Activated CD4-positive, alpha-beta memory T cell treated with anti-CD3 and anti-CD28 coated beads, Interleukin-2, amount 10 ng/mL, durations not matched to agents 7 days and 5 days (primary cell): Measurements from ENCODE around the gene UBASH3A. TPM values are rescaled to one million over a fixed set of nuclear protein-coding genes. Genes with fewer than 3 reads are reported as not detected.

ENCODE experiments used
- CTCF ChIA-PET: fragments of 350-600 bp; sonication (Branson Sonifier 250); formaldehyde crosslinking; loops from one replicate; lab custom pipeline; 2021; ENCODE audit warnings: antibody characterized with exemption, inconsistent platforms; lab: Charles Lee
- POLR2A ChIA-PET: fragments of 350-600 bp; sonication (Branson Sonifier 250); formaldehyde crosslinking; loops from one replicate; lab custom pipeline; 2021; ENCODE audit warnings: antibody characterized with exemption; lab: Charles Lee
- DNase-seq: peaks from one replicate; pipeline ENCODE4 v3.0.0-alpha.2; 2020
- H3K27ac Mint-ChIP-seq: one replicate; pipeline ENCODE4 v1.8.0; 2021; ENCODE audit warnings: mild to moderate bottlenecking, mixed read lengths
- H3K27me3 Mint-ChIP-seq: one replicate; pipeline ENCODE4 v1.8.0; 2021; ENCODE audit warnings: mixed read lengths
- H3K36me3 Mint-ChIP-seq: one replicate; pipeline ENCODE4 v1.8.0; 2021; ENCODE audit warnings: low read depth, mixed read lengths
- H3K4me1 Mint-ChIP-seq: one replicate; pipeline ENCODE4 v1.8.0; 2021; ENCODE audit warnings: mixed read lengths
- H3K4me3 Mint-ChIP-seq: one replicate; pipeline ENCODE4 v1.8.0; 2021; ENCODE audit warnings: mild to moderate bottlenecking, mixed read lengths
- H3K9me3 Mint-ChIP-seq: one replicate; pipeline ENCODE4 v1.8.0; 2021; ENCODE audit warnings: mixed read lengths
- total RNA-seq, 2 experiments: library from RNA; stranded (reverse); gene quantifications; one replicate each; pipeline ENCODE4 v1.2.3, GENCODE V29; 2021

The UBASH3A gene
- total RNA-seq, 2 experiments from 2014 or later = 67.8 to 70.6 TPM

DNA sequence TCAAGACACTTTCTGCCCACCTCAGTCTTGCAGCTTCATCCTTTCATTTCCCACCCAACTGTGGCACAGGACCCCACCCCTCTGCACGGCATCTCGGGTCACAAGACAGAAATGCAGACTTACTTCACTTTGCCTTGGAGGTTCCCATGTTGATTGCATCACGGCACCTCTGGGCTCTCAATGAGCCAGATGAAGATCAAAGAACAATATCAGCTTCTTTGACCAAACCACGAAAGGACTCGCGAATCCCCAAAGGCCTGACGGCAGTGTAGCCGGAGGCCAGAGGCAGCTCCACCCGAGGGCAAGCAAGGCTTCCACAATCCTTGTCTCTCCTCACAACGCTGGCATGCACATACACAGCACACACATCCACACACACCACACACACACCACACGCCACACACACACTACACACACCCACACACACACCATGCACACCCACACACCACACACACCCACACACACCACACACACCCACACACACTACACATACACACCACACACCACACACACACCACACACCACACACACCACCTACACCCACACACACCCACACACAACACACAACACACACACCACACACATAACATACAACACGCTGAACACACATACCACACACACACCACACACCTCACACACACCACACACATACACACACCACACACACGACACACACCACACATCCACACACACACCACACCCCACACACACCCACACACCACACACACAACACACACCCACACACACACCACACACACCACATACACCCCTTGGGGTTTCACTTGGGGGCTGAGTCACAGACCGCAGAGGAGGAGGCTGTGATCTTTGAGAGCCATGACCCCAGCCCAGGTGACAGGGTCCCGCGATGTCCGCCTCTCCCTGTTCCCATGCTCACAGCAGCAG lies 35.8 kb downstream of the UBASH3A start:
- CTCF ChIA-PET = no interaction called here
- Mint-ChIP-seq H3K4me3 (no peak overlapping the region), H3K4me1 (peaks cover 41% of the 10 kb centered on the region), H3K9me3 (no peaks in the 10 kb centered on the region), H3K27me3 (no peaks in the 10 kb centered on the region), H3K36me3 (peaks cover 91% of the 10 kb centered on the region), H3K27ac (peak overlapping the region; percentile 72)
- POLR2A ChIA-PET = interaction anchor here (0.8 to 2.2 kb wide), 3 partner anchors 10 to 36 kb away, joined by 3 to 6 read pairs (median 3); partner anchors contain the start of gene UBASH3A
- DNase-seq = peak; percentile 48

DNA sequence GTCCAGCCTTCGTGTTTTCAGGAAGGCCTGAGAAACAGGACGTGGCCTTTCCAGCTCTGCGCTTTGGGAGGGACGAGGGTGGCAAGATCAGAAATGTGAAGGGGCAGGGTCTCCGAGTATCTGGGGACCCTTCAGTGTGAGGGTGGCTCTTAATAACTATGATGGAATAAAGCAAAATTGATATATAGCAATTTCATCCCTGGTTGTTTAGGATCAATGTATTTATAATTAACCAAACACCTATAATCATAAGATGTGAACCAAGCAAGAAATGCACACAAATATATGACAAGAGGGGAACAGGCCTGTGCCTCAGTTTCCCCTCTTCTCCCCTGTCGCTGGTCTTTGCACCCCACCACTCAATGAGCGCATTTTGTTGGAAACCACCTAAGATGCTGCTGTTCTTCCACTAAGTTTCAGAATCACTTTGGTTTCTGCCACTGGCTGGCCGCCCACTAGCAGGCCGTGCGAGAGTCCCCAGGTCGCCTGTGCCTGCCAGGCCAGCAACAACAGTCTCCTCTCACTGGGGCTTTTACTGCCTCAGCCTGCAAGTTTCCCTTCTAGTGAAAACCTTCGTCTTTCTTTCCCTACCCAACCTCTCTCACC lies 36.6 kb downstream of the UBASH3A start:
- Mint-ChIP-seq H3K27me3 (no peaks in the 10 kb centered on the region), H3K36me3 (peaks cover 89% of the 10 kb centered on the region), H3K9me3 (no peaks in the 10 kb centered on the region), H3K27ac (no peak overlapping the region), H3K4me3 (no peak overlapping the region), H3K4me1 (peaks cover 34% of the 10 kb centered on the region)
- POLR2A ChIA-PET = interaction anchor here (0.9 to 2.2 kb wide), 2 partner anchors 11 to 35 kb away, joined by 3 to 6 read pairs; no protein-coding TSS in a partner anchor
- CTCF ChIA-PET = no interaction called here
- DNase-seq = no peak

DNA sequence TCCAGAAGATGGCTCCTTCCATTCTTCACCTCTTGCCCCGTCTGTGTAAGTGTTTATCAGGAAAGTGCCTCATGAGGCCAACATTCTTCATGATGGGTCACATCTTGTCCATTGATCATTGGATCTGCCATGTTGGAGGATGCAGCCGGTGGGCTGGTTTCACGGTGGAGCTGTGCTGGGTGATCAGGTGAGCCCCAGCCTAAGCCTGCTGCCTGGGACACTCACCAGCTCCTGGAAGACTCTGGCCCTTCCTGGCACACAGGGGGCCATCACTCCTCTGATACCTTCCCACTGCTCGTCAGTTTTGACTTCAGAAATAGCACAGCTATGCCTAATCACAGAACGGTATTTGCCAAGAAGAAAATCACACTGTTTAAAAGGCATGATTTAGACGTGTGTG lies 38.3 kb downstream of the UBASH3A start:
- H3K36me3 Mint-ChIP-seq = peaks cover 89% of the 10 kb centered on the region
- no peak overlapping the region for H3K4me3 Mint-ChIP-seq
- peak overlapping the region; percentile 28 for H3K27ac Mint-ChIP-seq
- H3K4me1 Mint-ChIP-seq = peaks cover 41% of the 10 kb centered on the region
- ChIA-PET CTCF (interaction anchor here (1.1 to 1.4 kb wide), 3 partner anchors 9 to 103 kb away, joined by 3 to 4 read pairs (median 4); no protein-coding TSS in a partner anchor), POLR2A (interaction anchor here (1.3 to 2.2 kb wide), 5 partner anchors 13 to 60 kb away, joined by 3 to 6 read pairs (median 4); partner anchors contain the start of gene UBASH3A)
- no peak for DNase-seq
- no peaks in the 10 kb centered on the region for H3K27me3 Mint-ChIP-seq
- H3K9me3 Mint-ChIP-seq = no peaks in the 10 kb centered on the region

DNA sequence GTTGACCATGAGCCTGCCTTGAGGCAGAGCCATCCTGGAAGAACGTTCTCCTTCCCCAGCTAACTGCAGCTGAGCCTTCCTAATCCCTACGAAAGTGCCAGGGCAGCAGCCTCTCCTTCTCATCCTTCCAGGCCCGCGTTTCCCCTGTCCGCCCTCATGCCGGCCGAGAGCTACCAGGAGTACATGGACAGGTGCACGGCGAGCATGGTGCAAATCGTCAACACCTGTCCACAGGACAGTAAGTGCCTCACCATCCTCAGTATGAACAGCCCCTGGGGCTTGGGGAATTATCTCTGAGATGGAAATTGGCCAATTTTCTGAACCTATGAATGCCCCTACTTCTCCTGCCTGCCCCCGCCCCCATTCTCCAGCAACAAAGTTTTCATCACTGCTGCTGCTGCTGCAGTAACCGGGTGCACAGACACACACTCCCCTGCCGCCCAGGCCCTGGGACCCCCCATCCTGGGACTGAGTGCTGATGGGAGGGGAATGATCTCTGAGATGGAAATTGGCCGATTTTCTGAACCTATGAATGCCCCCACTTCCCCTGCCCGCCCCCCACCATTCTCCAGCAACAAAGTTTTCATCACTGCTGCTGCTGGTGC lies 39.6 kb downstream of the UBASH3A start:
- no peak for DNase-seq
- Mint-ChIP-seq H3K9me3 (no peaks in the 10 kb centered on the region), H3K4me1 (peaks cover 40% of the 10 kb centered on the region), H3K36me3 (peaks cover 91% of the 10 kb centered on the region), H3K4me3 (no peak overlapping the region), H3K27ac (no peak overlapping the region), H3K27me3 (no peaks in the 10 kb centered on the region)
- ChIA-PET POLR2A (interaction anchor here (0.6 to 1.4 kb wide), 2 partner anchors 61 to 237 kb away, joined by 3 to 4 read pairs; no protein-coding TSS in a partner anchor), CTCF (no interaction called here)

DNA sequence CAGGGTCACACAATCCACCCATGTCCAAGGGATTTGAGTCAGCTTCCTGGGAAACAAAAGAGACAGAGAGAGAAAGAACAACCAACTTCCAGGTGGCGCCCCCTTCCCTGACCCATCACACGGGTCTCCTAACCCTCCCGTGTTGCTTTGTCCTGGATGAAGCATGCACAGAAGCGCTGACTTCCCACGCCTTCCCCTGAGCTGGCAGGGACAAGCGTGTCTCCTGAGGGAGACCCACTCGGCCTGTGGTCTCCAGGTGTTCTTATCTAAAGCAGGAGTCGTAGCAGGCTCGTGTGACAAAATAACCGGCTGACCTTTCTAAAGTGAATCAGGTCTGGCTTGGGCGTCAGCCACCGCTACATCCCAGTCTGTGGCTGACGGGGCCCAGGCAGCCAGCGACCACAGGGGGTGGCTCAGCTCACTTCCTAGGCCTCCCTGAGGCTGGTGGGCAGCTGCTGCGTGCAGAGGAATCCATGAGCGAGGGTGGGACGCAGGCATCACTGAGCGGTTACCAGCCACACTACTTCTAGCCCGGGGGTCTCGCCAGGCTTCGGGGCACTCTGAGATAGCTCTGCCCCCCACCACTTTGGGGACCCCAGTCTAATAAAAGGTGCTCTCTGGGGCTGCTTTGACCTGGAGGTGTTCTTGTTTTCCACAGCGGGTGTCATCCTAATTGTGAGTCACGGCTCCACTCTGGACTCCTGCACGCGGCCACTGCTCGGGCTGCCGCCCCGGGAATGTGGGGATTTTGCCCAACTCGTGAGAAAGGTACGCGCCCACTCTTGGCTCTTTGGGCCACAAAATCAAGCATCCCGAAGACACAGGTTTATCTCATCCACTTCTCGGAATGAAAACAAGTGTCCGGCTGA lies 40.4 kb downstream of the UBASH3A start:
- H3K36me3 Mint-ChIP-seq = peaks cover 83% of the 10 kb centered on the region
- POLR2A ChIA-PET = interaction anchor here (0.6 kb wide), 1 partner anchor 236 kb away, joined by 3 read pairs; no protein-coding TSS in a partner anchor
- no peak for DNase-seq

DNA sequence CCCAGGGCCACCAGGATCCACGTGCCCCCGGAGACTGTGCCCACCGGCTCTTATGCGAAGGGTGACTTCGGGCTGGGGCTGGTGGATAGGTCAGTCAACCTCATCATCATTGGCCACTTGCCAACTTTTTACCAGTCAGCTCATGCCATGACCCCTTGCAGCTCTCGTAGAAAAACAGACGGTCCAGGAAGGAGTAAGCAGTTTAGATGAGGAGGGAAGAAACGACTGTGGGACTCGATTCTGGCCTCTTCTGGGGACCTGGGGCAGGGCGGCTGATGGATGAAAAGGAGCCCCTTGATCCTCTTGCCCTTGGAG lies 41.0 kb downstream of the UBASH3A start:
- no peaks in the 10 kb centered on the region for H3K27me3 Mint-ChIP-seq
- ChIA-PET POLR2A (interaction anchor here (0.7 to 2.5 kb wide), 3 partner anchors 12 to 40 kb away, joined by 4 to 7 read pairs (median 4); partner anchors contain the start of gene UBASH3A), CTCF (no interaction called here)
- H3K36me3 Mint-ChIP-seq = peaks cover 77% of the 10 kb centered on the region
- H3K9me3 Mint-ChIP-seq = no peaks in the 10 kb centered on the region
- no peak for DNase-seq
- H3K4me1 Mint-ChIP-seq = peaks cover 37% of the 10 kb centered on the region
- H3K27ac Mint-ChIP-seq = no peak overlapping the region
- H3K4me3 Mint-ChIP-seq = no peak overlapping the region

More for the DNA sequence above, 40.4 kb downstream of the UBASH3A start:
- Mint-ChIP-seq H3K9me3 (no peaks in the 10 kb centered on the region), H3K4me3 (no peak overlapping the region), H3K27ac (no peak overlapping the region), H3K4me1 (peaks cover 38% of the 10 kb centered on the region), H3K27me3 (no peaks in the 10 kb centered on the region)
- CTCF ChIA-PET = no interaction called here

DNA sequence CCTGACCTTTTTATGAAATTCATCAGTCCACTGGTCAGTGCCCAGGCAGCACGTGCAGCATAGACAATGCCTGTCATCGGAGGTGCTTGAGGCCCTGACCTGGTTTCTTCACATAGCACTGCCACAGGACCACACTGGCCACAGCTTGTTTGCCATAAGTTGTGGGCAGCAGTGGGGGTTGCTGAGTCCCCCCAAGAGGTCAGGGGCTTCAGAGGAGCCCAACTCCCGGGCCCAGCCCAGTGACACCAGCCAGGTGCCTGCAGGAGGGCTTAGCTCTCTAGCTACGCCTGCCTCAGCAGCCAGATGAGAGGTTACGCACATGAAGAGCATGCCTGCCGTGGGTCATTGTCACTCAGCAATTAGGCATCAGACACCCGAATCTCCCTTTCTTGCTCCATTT lies 41.6 kb downstream of the UBASH3A start:
- H3K4me1 Mint-ChIP-seq = peaks cover 37% of the 10 kb centered on the region
- POLR2A ChIA-PET = interaction anchor here (0.7 to 2.5 kb wide), 4 partner anchors 13 to 41 kb away, joined by 3 to 7 read pairs (median 4); partner anchors contain the start of gene UBASH3A

DNA sequence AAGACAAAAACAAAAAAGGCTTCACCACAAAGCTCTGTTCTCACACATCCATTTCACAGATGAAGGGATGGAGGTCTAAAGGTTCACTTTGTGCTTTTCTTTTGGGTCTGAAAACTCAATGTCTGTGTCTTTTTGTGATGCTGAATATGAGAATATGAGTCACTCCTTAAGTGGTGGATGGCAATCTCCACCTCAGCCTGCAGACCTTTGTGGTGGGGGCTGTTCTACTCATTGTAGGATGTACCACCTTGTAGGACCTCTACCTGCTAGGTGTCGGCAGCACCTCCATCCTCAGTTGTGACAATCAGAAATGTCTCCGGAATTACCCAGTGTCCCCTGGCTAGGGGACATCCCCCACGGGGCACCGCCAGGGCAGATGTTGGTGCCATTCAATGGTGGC lies 42.8 kb downstream of the UBASH3A start:
- H3K4me3 Mint-ChIP-seq = no peak overlapping the region
- H3K27ac Mint-ChIP-seq = no peak overlapping the region
- ChIA-PET CTCF (no interaction called here), POLR2A (interaction anchor here (0.6 to 2.5 kb wide), 3 partner anchors 21 to 53 kb away, joined by 3 to 7 read pairs (median 3); partner anchors contain the start of gene UBASH3A)
- DNase-seq = no peak
- H3K27me3 Mint-ChIP-seq = no peaks in the 10 kb centered on the region
- no peaks in the 10 kb centered on the region for H3K9me3 Mint-ChIP-seq
- peaks cover 40% of the 10 kb centered on the region for H3K4me1 Mint-ChIP-seq
- peaks cover 60% of the 10 kb centered on the region for H3K36me3 Mint-ChIP-seq

More for the DNA sequence above, 41.6 kb downstream of the UBASH3A start:
- DNase-seq = no peak
- Mint-ChIP-seq H3K4me3 (no peak overlapping the region), H3K27ac (no peak overlapping the region), H3K27me3 (no peaks in the 10 kb centered on the region), H3K9me3 (no peaks in the 10 kb centered on the region), H3K36me3 (peaks cover 71% of the 10 kb centered on the region)
- CTCF ChIA-PET = no interaction called here

DNA sequence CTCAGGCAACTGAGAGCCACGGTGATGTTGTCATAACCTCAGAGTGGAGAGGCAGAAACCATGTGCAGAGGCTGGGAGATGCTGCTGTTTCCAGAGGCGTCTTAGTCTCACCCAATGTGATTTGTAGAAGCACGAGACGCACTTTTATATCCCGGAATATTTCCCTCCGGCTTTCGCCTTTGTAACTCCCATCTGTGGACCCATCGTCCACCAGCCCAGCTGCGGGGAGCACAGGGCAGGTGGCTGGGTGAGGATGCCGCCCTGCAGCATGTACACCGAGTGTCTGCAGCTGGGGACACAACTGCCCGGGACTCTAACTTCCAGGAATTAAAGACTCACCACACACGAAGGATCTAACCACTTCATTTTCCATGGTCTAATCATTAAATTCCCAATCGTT lies 43.5 kb downstream of the UBASH3A start:
- Mint-ChIP-seq H3K4me3 (no peak overlapping the region), H3K4me1 (peaks cover 40% of the 10 kb centered on the region)
- POLR2A ChIA-PET = interaction anchor here (2.5 kb wide), 1 partner anchor 43 kb away, joined by 7 read pairs; the partner anchor contains the start of gene UBASH3A

DNA sequence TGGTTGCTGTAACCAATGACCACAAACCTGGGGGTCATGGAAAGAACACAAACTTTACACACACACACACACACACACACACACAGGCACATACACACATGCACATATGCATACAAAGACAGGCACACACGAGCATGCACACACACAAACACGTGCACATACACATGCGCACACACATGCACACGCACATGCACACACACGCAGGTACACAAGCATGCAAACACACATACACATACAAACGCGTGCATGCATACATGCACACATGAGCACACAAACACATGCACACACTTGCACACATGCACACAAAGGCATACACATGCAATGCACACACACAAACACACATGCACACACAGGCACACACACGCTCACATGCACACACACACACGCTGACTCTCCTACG lies 44.0 kb downstream of the UBASH3A start:
- no peak for DNase-seq
- Mint-ChIP-seq H3K9me3 (no peaks in the 10 kb centered on the region), H3K4me3 (no peak overlapping the region), H3K27ac (no peak overlapping the region), H3K27me3 (no peaks in the 10 kb centered on the region), H3K4me1 (peaks cover 40% of the 10 kb centered on the region), H3K36me3 (peaks cover 50% of the 10 kb centered on the region)
- CTCF ChIA-PET = interaction anchor here (1.2 kb wide), 1 partner anchor 110 kb away, joined by 3 read pairs; no protein-coding TSS in a partner anchor
- POLR2A ChIA-PET = no interaction called here

More for the DNA sequence above, 43.5 kb downstream of the UBASH3A start:
- H3K36me3 Mint-ChIP-seq = peaks cover 55% of the 10 kb centered on the region
- H3K27me3 Mint-ChIP-seq = no peaks in the 10 kb centered on the region
- H3K27ac Mint-ChIP-seq = no peak overlapping the region
- CTCF ChIA-PET = no interaction called here
- no peaks in the 10 kb centered on the region for H3K9me3 Mint-ChIP-seq
- DNase-seq = no peak

DNA sequence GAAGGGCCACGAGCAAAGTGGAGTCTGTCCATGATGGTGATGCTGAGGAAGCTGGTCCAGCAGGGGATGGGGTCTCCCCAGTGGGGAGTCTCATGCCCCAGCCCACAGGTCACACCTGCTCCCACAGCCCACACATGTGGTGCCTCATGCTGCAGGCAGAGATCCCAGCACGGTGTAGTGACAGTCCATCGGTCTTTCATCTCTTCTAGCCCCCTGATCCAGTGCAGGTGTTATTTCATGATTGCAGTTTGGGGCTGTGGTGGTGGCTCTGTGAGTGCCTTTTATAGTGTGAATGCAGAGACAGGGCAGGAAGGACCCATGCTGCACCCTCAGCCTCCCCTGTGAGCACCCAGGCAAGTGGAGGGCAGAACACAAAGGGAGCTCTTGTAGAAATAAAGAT lies 45.0 kb downstream of the UBASH3A start:
- Mint-ChIP-seq H3K9me3 (no peaks in the 10 kb centered on the region), H3K36me3 (peaks cover 41% of the 10 kb centered on the region), H3K4me3 (no peak overlapping the region), H3K4me1 (peaks cover 40% of the 10 kb centered on the region), H3K27me3 (no peaks in the 10 kb centered on the region), H3K27ac (peak overlapping the region; percentile 52)
- ChIA-PET CTCF (interaction anchor here (1.2 to 3.4 kb wide), 3 partner anchors 90 to 138 kb away, joined by 3 to 15 read pairs (median 6); no protein-coding TSS in a partner anchor), POLR2A (interaction anchor here (0.8 to 1.4 kb wide), 3 partner anchors 27 to 301 kb away, joined by 3 read pairs; no protein-coding TSS in a partner anchor)
- DNase-seq = no peak
